Mucosa of gallbladder (tissue), 1 donor: ENCODE results near the gene CDKN2B-AS1. TPM values are rescaled to one million over a fixed set of nuclear protein-coding genes. Genes with fewer than 3 reads are reported as not detected.
"Not testable (repeated sequence)": the region's sequence is repeated elsewhere in the genome, so short reads cannot be mapped to it uniquely, and the experiment has no call there.

Experiments used
- DNase-seq: peaks from one replicate; pipeline ENCODE4 v3.0.0-alpha.2; 2020; ENCODE audit warnings: low spot score
- total RNA-seq: library from RNA; stranded (reverse); gene quantifications from one replicate; pipeline ENCODE4 v1.2.1, GENCODE V29; 2021
- donor health status: DM: no; HTN: no; CAD: no.

Gene CDKN2B-AS1
- total RNA-seq, 1 donor from 2014 or later, result 0.55 TPM

DNA sequence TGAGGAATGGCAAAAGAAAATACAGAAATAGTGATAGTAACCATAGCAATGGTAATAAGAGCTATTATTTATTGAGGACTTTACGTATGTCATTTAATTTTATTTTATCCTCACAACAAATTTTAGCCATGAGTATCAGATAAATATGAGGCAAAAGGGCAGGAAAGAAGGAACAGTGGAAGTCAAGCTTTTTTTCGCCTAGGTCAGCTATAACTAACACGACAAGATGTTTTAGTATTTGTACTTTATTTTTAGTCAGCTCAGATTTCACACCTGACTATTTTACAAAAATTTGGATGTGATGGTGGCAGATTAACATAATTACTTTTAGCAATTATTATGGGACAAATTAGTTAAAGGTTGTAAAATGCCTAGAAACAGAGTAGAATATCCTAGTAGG lies 49.3 kb downstream of the CDKN2B-AS1 start:
- DNase-seq, result no peak

DNA sequence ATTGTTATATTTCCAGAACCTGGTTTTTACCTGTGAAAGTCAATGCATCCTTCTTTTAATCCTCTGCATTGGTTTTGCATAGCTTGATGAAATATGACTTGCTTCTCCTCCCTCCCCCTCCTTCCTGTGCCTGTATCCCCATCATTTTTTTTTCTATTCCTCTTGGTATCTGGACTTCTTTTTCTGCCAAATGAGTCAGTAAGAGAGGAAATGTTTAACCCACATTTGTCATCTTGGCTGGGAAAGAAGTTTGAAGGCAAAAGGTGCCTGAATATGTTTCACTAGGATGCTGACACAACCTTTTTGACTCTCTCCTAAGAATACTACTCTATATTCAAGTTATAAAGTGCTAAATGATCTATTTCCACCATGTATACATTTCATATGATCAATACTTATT lies 50.0 kb downstream of the CDKN2B-AS1 start:
- DNase-seq, result no peak

DNA sequence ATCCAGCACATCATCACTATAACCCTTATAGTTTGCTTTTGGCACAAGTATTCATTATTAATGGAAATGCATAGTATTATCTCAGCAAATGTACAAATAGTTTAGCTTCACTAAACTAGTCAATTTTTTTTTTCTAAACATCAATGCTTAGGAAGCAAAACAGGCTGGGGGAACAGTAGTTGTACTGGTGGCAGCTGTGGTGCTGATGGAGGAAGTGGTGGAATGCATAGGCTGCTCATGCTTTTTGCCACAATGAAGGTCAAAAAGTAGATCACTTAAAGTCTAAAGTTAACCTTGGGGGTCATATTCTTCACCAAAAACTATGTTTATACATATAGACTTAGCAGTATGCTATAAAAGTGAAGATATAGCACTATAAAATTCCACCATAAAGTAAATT lies 50.8 kb downstream of the CDKN2B-AS1 start:
- DNase-seq, result no peak

DNA sequence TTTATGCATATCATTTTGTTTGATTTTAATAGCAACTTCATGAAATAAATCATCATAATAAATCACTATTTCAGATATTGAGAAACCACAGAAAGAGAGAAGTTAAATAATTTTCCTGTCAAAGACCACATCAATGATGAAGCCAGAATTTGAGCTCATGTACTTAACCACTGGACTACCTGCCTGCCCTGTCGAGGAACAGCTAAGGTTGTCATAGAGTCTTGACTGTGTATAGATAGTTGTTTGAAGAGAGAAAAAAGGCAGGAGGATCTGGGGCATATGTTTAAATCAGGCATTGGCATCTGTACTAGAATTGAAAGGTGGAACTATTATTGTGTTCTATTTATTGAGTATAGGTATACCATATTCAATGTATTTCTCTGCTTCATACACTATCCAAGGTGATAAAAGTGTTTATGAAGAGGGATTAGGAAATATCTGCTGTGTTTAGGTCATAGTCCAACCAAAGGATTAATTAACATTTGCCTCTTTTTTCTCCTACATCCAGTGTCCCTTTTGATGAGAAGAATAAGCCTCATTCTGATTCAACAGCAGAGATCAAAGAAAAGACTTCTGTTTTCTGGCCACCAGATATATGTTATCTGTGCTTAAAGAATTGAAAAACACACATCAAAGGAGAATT lies 51.8 kb downstream of the CDKN2B-AS1 start:
- DNase-seq, result no peak

DNA sequence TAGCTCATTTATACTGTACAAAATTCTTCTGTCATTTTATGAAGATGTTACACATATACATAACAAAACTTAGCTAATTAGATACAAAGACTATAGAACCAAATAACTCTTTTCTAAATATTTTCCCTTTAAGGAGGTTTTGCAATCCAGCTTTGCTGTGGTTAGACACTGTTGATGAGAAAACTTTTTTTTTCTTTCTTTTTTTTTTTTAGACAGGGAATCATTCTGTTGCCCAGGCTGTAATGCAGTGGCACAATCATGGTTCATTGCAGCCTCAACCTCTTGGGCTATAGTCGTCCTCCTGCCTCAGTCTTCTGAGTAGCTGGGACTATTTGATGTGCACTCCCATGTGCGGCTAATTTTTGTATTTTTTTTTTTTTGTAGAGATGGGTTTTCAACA lies 53.0 kb downstream of the CDKN2B-AS1 start:
- DNase-seq, result no peak

DNA sequence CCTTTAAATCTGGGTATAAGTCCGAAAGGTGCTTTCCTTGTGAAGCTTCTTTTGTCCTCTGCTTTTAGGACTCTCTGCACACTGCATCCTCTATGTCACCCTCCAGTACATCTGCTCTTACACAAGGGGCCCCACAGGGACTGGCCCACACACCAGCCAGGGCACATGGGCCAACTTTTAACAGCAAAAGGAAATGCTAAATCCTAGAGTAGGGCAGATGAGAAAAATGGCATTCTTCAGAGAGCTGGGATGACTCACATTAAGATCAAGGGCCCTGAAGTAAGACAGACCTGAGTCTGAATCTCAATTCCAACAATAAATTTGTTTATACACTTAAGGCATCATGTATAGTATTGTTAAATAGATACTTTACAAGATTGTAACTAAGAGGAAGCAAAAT lies 54.8 kb downstream of the CDKN2B-AS1 start:
- no peak for DNase-seq

DNA sequence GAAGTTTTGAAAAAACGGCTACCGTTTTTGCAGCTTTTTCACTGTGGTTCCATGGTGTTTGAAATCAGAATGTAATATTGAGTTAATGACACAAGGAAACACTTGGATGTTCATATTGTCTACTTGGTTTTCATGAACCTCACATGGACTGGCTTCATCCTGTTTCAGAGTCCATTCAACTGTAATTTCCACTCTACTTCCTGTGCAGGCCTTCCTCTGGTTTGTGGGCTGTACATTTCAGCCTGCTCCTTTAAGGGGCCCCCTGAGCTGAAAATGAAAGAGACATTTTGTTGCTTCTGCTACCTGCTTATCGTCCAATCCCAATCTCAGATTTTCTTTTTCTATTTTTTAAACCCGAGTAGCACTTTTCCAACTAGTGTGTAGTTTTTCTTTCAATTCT lies 56.3 kb downstream of the CDKN2B-AS1 start:
- no peak for DNase-seq

DNA sequence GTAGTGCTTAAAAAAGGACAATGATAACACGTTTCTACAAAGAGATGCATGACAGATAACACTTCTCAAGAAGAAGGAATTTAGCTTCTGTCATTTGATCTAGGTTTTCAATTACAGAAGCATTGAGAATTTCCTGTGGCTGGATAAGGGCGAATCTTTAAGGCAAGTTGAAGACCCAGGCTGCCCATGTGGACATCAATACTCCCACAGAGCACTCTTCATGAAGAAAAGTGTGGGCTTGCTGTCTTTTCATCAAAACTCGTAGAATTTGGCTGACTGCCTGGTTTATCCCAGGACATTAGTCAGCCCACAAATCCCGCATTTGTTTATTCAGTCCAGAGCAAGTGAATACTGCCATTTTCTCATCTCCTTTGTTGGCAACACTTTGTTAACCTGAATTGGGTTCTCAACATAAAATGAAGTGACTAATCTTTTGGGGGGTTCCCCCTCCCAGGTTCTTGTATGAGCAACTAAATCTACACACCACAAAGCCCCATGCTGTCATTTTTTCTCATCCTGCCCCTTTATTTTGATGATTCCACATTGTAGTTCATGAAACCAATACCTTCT lies 57.9 kb downstream of the CDKN2B-AS1 start:
- DNase-seq, result no peak

DNA sequence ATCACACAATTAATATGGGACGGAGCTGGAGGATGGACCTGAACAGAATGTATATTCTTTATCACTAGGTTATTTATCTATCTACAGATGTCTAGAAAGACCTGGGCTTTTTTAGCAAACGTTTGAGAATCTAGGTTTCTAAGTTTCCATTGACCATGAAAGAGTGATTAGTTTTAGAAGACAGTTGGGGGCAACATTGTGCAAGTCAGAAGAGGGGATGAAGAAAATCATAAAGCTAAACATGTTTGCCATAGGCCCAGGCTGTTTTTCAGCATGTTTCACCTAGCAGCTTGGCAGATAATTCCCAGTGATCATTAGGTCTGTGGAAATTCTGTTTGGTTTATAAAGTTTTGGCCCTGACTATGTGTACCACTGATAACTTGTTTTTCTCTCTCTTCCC lies 58.6 kb downstream of the CDKN2B-AS1 start:
- DNase-seq, result no peak

DNA sequence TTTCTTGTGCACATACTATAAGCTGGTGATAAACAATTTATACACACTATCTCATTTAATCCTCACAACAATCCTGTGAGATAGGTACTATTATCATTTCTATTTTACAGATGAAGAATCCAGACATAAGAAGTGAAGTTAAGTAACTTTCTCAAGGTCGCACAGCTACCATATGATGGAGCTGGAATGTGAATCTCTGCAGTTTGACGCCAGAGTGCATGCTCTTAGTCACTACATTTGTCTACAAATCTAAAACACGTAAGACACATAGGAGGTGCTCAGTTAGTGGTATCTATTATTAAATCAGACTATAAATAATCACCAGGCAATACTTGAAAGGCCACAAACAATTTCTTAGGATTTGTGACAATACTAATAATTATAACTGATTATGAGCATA lies 59.5 kb downstream of the CDKN2B-AS1 start:
- DNase-seq, result no peak

DNA sequence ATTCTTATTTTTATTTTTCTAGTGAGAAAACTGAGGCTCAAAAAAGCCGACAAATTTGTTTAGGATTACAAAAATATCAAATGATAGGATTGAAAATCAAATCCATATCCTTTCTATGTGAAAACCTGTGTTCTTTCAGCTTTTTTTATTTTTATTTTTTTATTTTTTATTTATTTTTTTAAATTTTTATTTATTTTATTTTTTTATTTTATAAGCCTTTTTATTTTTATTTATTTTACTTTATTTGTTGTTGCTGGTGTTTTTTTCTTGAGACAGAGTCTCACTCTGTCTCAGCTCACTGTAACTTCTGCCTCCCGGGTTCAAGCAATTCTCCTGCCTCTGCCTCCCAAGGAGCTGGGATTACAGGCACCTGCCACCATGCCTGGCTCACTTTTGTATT lies 59.9 kb downstream of the CDKN2B-AS1 start:
- no peak for DNase-seq

DNA sequence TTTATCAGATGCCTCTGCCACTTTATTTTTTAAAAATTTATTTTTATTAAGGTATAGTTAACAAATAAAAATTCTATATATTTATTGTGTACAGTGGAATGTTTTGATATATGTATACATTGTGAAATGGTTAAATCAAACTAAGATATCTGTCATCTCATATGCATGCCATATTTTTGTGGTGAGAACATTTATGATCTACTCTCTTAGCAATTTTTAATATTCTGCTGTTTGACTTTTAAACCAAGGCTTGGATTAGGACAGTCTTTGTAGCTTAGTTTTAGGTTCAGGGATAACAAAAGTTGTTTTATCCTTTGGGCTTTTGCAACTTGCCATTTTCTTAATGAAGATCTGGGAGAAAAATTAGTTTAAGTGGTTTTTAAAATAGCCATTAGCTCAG lies 60.5 kb downstream of the CDKN2B-AS1 start:
- DNase-seq, result no peak

DNA sequence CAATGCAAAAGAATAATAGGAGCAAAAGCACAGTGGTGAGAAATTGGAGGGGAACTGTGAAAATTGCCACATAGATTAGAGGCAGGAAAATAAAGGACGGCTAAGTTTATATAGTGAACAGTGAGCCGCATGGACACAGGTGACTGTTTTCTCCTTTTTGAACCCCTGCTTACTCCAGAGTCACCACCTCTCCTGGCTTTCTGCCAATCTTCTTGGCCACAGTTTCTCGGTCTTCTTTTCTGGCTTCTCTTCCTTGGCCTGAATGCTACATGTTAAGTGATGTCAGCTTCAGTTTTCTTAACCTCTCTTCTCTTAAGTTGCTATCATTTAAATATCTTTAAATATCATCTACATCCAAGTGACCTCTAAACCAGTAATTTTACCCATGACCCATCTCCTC lies 61.8 kb downstream of the CDKN2B-AS1 start:
- no peak for DNase-seq

DNA sequence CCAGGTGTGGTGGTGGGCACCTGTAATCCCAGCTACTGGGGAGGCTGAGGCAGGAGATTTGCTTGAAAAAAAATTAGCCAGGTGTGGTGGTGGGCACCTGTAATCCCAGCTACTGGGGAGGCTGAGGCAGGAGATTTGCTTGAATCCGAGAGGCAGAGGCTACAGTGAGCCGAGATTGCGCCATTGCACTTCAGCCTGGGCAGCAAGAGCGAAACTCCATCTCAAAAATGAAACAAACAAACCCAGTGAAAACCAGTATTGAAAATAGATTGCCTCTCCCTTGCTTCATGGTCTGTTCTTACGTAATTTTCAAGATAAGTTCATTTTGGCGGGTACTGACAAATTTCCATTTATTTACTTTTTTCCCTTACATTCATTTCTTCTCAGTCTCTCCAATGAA lies 63.4 kb downstream of the CDKN2B-AS1 start:
- not testable (repeated sequence) for DNase-seq

DNA sequence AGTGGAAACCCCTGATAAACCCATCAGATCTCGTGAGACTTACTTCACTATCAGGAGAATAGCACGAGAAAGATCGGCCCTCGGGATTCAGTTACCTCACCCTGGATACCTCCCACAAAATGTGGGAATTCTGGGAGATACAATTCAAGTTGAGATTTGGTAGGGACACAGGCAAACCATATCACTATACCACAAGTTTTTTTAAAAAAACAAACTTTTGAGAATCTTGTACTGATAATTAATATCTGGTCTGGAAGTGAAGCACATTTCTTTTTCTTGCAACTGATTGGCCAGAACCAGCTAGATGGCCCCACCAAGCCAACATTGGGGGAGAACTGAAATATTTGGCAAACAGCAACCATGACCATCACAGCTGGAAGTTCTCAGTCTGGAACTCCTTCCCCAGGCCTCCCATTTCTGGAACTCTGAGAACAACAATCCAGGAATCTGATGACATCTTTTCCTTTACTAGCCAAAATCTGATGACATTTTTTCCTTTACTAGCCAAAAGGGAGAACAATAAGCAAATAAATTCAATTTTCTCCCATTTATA lies 66.3 kb downstream of the CDKN2B-AS1 start:
- DNase-seq, result no peak

DNA sequence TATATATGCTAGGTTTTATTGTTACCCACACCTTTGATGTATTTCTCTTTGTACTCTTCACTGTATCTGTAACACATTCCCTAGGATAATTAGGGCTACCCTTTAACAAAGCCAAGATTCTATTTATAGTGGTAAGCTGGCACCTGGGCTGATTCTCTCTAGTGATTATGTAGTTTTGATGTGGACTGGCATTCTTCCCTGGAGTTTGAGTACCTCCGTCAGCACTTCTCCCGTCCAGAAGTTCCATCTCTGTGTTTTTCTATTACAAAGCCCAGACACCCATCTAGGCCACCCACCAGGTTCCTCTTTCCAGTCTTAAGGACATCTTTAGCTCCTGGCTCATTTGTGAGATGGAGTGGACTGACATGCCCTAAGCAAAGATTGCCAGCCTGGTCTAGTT lies 70.4 kb downstream of the CDKN2B-AS1 start:
- no peak for DNase-seq

DNA sequence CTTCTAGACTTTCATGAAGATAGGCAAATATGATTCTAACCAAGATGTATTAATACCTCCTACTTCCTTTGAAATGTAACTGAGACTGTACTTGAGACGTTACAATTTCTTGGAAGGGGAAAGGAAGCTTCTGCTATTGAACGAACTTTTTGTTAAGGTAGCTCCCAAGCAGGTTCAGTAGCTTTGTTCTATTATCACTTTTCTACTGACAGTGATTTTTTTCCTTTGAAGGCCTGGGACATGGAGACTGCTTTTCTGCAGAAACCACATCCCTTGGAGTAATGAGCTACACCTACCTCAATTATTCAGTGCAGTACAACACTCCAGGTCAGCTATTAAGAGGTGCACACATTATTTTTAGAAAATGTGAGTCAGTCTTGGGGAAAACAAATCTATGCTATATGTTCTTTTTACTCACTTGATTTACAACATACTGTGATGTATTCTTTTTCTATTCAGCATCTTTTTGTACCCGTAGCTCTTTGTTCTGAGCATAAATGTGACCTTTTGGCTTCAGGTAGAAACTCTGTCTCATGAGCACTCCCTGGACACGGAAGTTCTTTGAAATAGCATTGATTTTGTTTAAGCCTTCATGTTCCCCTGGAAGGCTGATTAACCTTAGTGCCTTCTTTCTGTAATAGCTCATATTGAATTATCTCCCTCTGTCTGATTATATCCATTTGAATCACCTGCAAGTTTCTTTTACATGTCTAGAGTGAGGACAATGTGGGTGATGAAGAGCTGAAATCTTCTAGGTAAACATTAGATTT lies 71.0 kb downstream of the CDKN2B-AS1 start:
- DNase-seq, result no peak

DNA sequence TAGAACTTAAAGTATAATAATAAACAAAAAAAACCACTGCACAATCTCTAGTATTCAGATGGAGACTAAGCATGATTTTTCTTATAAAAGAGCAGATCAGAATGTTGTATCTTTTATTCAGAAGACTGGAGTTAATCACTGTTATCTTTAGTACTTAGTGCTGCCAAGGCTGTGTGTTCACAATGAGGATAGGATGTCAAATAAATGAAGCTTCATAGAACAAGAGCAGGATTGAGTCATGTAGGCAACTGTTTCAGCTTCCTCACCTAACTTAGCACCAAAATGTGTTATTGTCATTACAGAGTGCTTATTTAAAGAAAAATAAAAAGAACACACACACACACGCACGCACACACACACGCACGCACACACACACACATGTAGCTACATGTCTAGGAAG lies 72.6 kb downstream of the CDKN2B-AS1 start:
- DNase-seq, result no peak

DNA sequence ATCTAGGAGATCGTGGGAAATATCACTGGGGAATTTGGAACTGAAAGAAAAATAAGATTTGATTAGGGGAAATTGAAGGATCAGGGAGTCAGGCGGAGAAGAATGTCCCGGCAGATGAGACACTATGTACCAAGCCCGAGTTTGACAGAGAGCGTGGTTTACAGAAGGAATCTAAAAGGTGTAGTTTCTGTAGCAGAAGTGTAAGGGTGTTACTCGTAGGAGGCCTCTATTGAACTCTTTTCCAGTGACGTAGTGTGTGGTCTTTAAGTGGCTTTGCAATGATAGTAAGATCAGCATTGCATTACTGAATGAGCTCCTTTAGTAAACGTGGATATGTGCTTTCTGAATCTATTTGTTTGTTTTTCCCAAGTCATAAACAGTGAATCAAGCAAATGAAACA lies 73.8 kb downstream of the CDKN2B-AS1 start:
- no peak for DNase-seq

DNA sequence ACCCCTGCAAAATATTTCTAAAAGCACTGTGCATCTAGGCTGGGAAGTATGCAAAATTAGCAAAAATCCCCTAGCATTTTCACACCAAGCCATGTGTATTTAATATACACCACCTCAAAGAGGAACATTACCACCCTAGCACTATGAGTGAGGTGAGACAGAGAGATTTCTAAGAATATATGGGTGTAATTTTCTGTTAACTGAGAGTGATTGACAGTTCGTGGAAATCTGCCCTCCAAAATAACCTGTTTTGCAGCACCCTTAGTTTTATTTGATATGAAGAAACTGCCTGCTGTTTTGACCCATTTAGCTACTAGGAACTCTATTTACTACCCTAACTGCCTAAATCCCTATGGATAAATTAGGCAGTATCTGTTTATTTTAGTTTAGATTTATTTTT lies 78.8 kb downstream of the CDKN2B-AS1 start:
- no peak for DNase-seq

DNA sequence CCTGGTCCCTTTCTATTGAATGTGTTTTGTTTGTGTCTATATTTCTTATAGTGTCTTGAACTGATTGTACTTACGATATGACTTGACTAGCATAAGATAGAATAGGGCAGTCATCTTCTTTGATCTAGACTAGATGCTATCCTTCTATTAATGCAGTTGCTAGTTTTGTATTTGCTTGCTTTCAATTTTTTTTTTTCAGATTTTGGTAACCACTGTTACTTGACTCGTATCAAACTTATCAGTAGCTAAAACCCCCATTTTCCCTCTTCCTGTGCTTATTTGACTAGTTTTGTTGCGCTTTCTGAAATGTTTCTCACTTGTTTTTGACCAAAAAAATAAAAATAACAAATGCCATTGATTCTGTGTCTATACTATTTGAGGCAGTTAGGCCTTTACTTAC lies 83.5 kb downstream of the CDKN2B-AS1 start:
- DNase-seq, result no peak

DNA sequence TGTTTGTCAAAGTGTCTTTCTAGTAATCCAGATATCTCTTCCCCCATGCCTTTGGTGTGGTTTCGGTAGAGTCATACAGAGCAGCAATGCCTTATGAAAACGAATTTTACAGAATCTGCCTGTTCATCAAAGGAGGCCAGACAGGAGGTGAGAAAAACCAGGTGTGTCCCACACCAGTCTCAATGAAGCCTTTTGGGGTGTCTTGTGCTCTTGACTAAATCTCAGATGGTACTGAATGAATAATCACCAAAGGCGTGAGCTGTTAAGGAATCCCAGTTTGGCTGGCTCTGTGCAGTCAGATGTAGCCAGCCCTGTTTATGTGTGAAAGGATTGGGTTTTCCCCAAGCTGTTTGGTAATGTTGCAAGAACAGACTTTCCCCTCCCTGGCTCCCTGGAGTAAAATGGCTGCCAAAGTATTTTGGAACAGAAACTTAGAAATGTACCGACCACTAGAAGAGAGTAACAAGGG lies 85.3 kb downstream of the CDKN2B-AS1 start:
- DNase-seq, result no peak
